Suppressor macrophage (primary cell): ENCODE measurements around the gene DACT2.
"Not testable (repeated sequence)": the region's sequence is repeated elsewhere in the genome, so short reads cannot be mapped to it uniquely, and the experiment has no call there.

Experiments used
- DNase-seq, 4 experiments: peaks; one replicate each; pipeline ENCODE4 v3.0.0-alpha.2; 2020 to 2022

DACT2 gene

GRCh38 chr6:168320634-168321033 is 1.1 kb upstream of the DACT2 start:
- no peak for DNase-seq

- DNase-seq = no peak
These were observed 848 bp downstream of the DACT2 start for GRCh38 chr6:168318579-168319278.

- DNase-seq = no peak
These were observed 1.5 kb downstream of the DACT2 start for GRCh38 chr6:168318090-168318489.

- DNase-seq = no peak
These were observed 4.0 kb downstream of the DACT2 start for GRCh38 chr6:168315596-168315995.

- no peak for DNase-seq
These were observed 4.6 kb downstream of the DACT2 start for GRCh38 chr6:168314948-168315347.

- no peak for DNase-seq
These were observed 5.6 kb downstream of the DACT2 start for GRCh38 chr6:168314021-168314420.

- DNase-seq = no peak
These were observed 6.1 kb downstream of the DACT2 start for GRCh38 chr6:168313431-168314011.

- not testable (repeated sequence) for DNase-seq
These were observed 7.5 kb downstream of the DACT2 start for GRCh38 chr6:168312125-168312507.

- no peak for DNase-seq
These were observed 8.0 kb downstream of the DACT2 start for GRCh38 chr6:168311410-168312124.

- DNase-seq = no peak
These were observed 8.6 kb downstream of the DACT2 start for GRCh38 chr6:168310945-168311344.

- no peak for DNase-seq
These were observed 9.2 kb downstream of the DACT2 start for GRCh38 chr6:168310403-168310802.

- no peak for DNase-seq
These were observed 9.6 kb downstream of the DACT2 start for GRCh38 chr6:168309997-168310396.

- DNase-seq = no peak
These were observed 10.4 kb downstream of the DACT2 start for GRCh38 chr6:168309183-168309582.

GRCh38 chr6:168308390-168309144 is 11.0 kb downstream of the DACT2 start:
- no peak for DNase-seq

- DNase-seq = no peak
These were observed 11.9 kb downstream of the DACT2 start for GRCh38 chr6:168307695-168308021.

- DNase-seq = no peak
These were observed 12.4 kb downstream of the DACT2 start for GRCh38 chr6:168307015-168307694.

GRCh38 chr6:168305863-168306262 is 13.7 kb downstream of the DACT2 start:
- no peak for DNase-seq

- no peak for DNase-seq
These were observed 14.4 kb downstream of the DACT2 start for GRCh38 chr6:168305096-168305749.

- no peak for DNase-seq
These were observed 14.9 kb downstream of the DACT2 start for GRCh38 chr6:168304752-168305015.

- no peak for DNase-seq
These were observed 15.4 kb downstream of the DACT2 start for GRCh38 chr6:168303982-168304751.

- no peak for DNase-seq
These were observed 17.0 kb downstream of the DACT2 start for GRCh38 chr6:168302534-168302933.
